ENCODE measurements around the gene DECR2.
"Not testable (repeated sequence)": the region's sequence is repeated elsewhere in the genome, so short reads cannot be mapped to it uniquely, and the experiment has no call there.

Gene DECR2

DNA sequence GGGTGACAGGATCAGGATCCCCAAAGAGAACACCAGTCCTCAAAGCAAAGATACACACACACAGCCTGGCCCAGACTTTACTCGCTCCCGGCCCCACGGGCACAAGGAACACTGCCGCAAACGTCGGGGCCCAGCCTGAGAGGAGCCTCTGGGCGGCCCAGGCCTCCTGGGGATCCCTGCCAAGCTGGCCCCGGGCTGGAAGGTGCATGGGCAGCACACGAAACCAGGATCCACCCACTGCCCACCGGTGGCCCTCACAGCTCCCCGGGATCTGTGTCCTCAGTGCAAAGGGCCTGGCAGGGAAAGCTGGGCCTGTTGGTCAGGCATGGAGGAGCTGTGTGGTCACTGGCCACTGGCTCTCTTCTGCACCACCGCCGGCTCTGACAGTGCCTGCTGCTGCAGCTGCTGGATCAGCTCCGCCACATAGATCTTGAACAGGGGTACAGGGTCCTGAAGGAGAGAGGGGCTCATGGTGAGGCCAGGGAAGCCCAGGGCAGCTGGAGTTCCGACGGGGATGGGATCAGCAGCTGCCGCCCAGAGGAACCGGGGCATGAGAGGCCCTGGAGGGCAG is 34.3 kb upstream of the DECR2 start:
- DNase-seq = peak; percentile 26

GRCh38 chr16:368388-369158 is 33.1 kb upstream of the DECR2 start:
- DNase-seq = peak; percentile 32

DNA sequence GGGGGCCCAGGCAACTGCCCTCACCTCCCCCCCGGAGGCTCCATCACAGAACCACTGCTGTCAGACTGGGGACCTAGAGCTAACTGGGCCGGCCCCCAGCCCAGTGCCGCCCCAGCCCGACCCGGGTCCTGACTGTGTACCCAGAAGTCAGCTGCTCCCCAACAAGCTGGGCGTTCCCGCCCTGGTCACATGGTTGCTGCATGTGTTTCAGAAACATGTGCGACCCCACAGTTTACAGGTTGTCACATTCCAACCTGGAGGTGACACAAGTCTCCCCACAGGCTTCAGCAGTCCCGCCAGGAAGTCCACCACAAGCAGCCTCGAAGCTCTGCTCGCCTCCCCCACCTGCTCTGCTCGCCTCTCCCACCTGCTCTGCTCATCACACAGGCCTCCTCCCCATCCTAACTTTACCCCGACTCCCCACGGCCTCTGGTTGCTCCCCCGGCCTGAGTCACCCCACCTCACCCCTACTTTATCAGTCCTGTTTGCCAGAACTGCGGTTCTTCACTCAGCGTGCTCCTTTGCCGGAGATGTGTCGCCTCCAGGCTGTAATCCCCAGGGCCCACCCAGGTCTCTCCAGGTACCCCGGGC is 32.3 kb upstream of the DECR2 start:
- peak; percentile 16 for DNase-seq

DNA sequence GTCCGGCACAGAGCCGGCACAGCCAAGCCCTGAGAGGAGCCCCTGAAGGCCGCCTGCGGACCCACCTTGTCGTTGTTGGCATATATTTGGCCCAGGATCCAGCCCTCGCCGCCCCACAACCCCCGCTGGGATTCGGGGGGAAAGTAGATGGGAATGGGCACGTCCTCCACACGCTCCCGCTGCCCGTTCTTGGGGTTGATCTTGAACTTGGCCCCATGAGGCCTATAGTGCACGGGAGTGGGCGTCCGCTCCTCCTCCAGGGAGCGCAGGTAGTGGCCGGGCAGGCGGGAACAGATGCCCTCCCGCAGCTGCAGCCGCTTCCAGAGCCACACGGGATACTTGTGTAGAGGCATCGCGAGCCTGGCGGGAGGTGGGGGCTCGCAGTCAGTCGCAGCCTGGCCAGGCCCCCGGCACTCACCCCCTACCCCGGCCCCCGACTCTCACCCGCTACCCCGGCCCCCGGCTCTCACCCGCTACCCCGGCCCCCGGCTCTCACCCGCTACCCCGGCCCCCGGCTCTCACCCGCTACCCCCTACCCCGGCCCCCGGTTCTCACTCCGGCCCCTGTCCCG is 31.7 kb upstream of the DECR2 start:
- peak; percentile 46 for DNase-seq

DNA sequence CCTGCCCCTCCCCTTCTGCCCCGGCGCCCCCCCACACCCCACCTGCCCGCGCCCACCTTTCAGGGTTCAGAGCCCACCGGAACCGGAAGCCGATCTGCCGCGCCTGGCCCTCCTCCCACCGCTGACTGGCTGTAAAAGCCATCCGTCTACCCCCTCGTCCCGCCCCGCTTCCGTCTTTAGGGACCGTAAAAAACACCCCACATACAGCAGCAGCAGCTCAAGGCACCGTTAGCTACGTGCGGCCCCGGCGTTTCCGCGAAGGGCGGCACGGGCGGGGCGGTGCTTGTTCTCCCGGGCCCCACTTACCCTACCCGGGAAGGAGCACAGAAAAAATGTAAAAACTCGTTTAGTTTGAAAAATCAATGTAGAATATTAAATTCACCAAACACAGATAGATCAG is 31.2 kb upstream of the DECR2 start, which contains the start of gene MRPL28:
Gene MRPL28, minus strand, starts transcription at position 96 of the 400 bp plus-strand sequence. CDS start 320 bp downstream, outside the sequence.
- DNase-seq = peak; percentile 96

DNA sequence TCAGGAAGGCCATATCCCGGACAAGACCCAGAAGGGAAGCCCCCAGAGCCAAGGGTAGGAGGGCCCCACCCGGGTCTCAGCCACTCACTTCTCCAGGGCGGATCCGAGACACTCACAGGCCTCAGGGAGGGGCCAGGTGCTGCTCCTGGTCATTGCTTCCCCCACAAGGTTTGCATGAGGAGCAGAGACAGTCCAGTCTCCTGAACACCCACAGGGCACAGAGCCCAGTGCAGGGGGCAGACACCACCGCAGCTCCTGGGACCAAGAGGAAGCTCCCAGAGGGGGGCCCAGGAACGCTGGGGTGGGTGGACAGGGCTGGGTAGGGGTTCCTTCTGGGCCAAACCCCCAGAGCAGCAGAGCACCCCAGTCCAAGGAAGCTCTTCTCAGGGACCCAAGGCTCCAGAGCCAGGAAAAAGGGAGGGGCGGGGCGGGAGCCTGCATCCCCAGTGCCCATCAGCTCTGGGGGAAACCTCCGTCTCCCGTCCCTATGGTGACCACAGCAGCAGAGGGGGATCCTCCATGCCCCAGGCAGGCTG is 30.6 kb upstream of the DECR2 start:
- peak; percentile 47 for DNase-seq

DNA sequence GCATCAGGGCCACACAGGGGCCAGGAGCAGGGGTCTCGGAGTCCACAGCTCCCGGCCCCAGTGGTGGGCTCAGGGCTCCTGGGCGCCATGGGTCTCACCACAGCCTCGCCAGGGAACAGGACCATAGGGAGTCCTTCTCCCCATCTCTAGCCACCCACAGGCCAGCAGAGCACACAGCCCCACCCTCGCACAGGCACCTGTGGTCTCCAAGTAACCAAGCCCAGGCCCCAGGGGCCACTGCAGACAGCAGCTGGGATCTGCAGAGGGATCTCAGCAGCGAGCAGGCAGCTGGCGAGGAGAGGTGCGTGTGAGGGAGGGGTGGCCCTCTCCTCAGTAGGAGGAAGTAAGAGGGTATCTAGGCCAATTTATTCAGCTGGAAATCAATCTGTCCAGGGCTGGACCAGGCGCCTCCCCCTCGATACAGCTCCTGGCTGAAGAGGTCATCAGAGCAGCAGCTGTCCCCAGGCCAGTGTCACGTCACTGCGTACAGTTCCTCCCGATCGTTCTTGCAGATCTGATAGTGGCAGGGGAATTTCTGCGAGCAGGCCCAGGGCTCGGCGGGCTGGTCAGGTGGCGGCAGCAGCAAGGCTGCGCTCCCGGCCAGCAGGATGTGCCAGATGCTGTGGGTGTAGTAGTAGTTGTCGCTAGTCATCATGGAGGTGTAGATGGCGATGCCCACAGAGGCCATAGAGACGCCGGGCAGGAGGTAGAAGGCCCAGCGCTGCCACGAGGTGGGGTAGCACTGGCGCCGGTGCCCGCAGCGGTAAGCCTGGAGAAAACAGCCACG is 30.0 kb upstream of the DECR2 start:
- DNase-seq = no peak

DNA sequence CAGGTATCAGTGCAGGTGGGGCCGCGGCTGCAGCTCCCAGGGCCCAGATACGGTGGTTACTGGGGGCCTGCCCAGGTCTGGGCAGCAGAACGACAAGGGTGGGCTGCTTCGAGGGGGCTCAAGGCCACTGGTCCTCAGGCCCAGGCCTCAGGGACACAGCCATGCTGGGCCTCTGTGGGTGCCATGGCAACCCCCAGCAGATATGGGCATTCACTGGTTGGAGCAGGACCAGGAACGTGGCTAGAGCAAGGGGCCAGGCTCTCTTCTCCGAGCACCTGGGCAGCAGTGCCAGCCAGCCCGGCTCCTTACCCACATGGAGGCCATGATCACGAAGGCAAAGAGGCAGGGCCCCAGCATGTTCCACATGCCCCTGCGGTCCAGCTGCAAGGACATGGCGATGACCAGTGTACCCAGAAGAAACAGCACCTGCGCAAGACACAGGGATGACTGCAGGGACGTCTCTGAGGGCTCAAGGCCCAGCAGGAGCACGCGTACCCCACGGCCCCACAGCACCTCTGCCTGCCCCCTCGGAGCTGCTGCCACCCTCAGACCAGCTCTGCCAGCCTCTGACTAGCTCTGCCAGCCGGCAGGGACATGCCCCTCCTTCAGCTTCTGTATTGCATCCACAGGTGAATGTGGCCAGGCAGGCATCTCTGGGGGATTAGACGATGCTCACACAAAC is 29.2 kb upstream of the DECR2 start:
- DNase-seq = peak; percentile 11

DNA sequence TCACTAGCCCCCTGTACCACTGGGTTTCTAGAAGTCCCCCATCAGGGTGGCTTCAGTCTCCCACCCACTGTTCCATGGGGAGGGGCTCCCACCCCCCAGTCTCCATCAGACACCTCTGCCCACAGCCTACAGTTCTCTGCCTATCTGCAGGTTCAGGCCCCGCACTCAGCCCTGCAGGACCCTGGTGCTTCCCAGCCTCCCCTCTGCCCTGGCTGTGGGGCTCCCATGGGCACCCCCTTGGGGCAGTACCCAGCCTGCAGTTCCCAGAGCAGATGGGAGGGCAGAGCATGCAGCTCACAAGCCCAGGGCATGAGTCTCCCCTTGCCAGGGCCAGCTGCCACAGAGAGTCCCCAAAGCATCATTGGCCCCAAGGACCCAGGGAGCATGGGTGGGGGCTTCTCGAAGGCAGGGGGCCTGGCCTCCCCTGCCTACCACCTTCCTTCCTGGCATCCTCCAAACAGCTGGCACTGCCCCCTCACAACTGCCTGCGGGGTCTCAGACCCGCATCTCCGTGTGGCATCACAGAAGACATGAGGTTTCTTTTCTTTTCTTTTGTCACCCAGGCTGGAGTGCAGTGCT is 28.6 kb upstream of the DECR2 start:
- no peak for DNase-seq

GRCh38 chr16:373848-374615 is 27.7 kb upstream of the DECR2 start:
- no peak for DNase-seq

- DNase-seq = no peak
Observed at GRCh38 chr16:374616-374926, 27.1 kb upstream of the DECR2 start.

- no peak for DNase-seq
Observed at GRCh38 chr16:375212-375611, 26.5 kb upstream of the DECR2 start.

DNA sequence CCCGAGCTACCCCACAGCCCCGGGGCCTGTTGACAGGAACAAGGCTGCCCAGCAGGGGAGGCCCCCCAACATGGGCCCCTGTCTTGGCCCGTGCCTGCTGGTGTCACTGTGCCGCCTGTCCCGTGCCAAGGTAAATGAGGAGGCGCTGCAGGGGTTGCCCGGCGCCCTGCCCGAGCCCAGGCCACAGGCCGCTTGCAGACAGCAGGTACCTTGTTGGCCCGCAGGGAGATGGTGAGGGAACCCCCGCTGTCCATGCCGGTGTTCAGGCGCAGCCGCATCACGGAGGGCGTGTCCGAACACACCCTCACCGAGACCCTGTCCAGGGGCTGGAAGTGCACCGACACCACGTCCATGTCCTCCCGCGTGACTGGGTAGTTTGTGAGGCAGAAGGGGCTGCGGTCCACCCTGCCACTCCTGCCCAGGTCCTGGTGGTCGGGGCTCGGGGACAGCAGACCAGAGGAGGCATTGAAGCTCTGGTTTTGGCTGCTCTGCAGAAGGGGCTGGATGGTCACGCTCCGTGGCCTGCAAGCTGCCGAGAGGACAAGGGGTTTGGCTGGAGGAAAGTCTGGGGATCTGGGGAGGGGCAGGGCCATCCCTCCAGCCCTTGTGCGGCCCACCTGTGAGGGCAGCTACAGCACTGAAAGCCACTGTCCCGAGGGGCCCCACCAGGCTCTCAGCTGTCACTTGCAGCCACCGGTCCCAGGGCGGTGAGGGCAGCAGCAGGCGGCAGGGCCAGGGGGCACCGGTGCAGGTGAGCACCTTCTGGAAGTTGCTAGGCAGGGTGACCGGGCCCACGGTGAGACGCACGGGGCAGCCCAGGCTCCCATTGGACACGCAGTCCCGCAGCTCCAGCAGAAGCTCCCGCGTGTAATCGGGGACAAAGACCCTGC is 25.5 kb upstream of the DECR2 start:
- DNase-seq = no peak

GRCh38 chr16:376817-377418 is 24.8 kb upstream of the DECR2 start:
- no peak for DNase-seq

- no peak for DNase-seq
Observed at GRCh38 chr16:377419-377951, 24.2 kb upstream of the DECR2 start.

DNA sequence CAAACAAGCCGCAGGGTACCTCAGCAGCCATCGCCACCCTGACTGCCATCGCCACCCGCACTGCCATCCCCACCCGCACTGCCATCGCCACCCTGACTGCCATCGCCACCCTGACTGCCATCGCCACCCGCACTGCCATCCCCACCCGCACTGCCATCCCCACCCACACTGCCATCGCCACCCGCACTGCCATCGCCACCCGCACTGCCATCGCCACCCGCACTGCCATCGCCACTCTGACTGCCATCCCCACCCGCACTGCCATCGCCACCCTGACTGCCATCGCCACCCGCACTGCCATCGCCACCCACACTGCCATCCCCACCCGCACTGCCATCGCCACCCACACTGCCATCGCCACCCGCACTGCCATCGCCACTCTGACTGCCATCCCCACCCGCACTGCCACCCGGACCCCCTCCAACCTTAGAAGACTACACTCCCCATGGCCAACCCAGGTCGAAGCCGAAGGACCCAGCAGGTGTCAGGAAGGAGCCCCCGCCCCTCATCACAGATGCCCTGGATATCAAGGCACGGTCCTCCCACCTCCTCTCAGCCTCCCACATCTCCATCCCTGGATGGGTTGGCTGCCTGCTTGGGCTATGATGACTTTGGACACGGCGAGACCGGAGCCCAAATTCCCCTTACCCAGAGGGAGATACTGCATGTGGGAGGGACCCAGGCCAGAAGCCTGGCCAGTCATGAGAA is 23.4 kb upstream of the DECR2 start:
- DNase-seq = not testable (repeated sequence)

DNA sequence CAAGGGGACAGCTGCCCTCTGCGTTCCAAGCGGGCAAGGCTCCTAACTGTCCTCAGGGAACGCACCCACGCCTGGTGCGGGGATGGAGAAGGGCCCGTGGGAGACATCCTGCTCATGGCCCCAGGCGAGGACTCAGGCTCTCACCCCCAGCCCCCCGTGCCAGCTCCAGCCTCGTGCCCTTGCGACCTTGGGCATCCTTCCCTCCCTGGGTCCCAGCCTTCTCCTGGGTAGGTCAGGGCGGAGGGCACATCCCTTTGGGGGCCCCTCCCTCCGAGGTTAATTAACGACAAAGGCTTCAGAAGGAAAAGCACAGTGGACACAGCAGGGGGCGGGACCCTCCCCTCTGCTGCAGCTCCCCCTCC is 22.9 kb upstream of the DECR2 start:
- DNase-seq = no peak

GRCh38 chr16:379183-379960 is 22.3 kb upstream of the DECR2 start:
- no peak for DNase-seq
